ENCODE data around the gene PPP1R2C.

The PPP1R2C gene

DNA sequence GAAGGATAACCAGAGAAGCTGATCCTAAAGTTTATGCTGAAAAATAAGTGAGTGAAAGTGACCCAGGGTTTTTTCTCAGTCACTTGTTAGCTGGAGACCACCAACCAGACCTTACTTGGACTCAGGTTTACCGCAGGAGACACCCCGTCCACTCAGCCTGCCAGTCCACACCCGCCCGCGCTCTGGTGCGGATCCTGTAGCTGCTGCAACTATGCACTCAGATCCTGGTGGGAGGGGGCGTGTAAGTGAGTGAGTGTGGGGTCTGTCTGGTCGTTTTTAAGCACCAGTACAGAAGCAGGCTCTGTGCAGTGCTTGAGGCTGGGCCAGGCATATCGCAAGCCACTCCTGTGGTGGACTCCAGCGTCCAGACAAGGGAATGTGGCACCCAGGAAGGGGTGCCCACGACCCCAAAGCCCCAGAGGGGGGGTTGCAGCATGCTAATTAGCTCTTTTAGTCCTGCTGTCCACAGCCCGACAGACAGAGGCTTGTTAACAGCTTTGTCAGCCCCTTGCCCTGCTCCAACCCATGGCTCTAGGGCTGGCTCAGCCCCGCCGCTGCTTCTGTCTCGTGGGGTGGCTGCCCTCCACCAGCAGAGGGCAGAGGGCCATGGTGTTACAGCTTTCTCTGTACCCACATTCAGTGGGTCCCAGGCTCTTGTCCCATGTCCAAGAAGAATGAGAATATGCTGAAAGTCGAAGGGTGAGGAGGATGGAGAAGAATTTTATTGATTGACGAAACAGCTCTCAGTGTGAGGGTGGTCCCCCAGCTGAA, 40.4 kb upstream of the PPP1R2C start:
- no peak for DNase-seq
- peaks cover 19% of the 10 kb centered on the region for H3K36me3 Mint-ChIP-seq (ENCODE audit: low read depth)
- no peaks in the 10 kb centered on the region for H3K4me1 Mint-ChIP-seq
- TF ChIP-seq, protein P1, sequence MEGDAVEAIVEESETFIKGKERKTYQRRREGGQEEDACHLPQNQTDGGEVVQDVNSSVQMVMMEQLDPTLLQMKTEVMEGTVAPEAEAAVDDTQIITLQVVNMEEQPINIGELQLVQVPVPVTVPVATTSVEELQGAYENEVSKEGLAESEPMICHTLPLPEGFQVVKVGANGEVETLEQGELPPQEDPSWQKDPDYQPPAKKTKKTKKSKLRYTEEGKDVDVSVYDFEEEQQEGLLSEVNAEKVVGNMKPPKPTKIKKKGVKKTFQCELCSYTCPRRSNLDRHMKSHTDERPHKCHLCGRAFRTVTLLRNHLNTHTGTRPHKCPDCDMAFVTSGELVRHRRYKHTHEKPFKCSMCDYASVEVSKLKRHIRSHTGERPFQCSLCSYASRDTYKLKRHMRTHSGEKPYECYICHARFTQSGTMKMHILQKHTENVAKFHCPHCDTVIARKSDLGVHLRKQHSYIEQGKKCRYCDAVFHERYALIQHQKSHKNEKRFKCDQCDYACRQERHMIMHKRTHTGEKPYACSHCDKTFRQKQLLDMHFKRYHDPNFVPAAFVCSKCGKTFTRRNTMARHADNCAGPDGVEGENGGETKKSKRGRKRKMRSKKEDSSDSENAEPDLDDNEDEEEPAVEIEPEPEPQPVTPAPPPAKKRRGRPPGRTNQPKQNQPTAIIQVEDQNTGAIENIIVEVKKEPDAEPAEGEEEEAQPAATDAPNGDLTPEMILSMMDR (IDR thresholded peaks at IDR 0.05) = no peak
- H3K27me3 Mint-ChIP-seq (ENCODE audit: low read depth, poor library complexity) = no peaks in the 10 kb centered on the region
- peaks cover 61% of the 10 kb centered on the region for H3K9me3 Mint-ChIP-seq
- no peak overlapping the region for H3K27ac Mint-ChIP-seq
- no peak overlapping the region for H3K4me3 Mint-ChIP-seq

DNA sequence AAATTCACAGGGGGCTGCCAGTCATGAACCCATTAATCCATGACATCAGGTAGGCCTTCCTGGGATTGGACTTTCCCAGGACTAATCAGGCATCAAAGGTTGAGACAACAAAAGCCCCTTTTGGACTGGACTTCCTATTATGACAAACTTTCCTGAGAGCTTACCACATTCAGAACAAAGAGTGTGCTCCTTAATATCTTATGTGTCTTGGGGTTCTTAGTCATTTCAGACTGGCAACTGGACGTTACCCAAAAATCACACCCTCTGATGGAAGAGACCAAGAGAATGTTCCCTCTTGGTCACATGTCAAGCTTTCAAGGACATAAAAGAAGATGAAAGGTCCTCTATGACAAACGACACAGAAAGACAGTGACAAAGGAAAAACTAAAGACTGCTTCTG, 31.6 kb upstream of the PPP1R2C start:
- Mint-ChIP-seq H3K9me3 (peaks cover 45% of the 10 kb centered on the region), H3K4me3 (no peak overlapping the region), H3K27ac (no peak overlapping the region), H3K27me3 (ENCODE audit: low read depth, poor library complexity) (no peaks in the 10 kb centered on the region), H3K4me1 (peaks cover 16% of the 10 kb centered on the region), H3K36me3 (ENCODE audit: low read depth) (peaks cover 5% of the 10 kb centered on the region)
- DNase-seq = no peak
- TF ChIP-seq, protein P1 (IDR thresholded peaks at IDR 0.05) = no peak

DNA sequence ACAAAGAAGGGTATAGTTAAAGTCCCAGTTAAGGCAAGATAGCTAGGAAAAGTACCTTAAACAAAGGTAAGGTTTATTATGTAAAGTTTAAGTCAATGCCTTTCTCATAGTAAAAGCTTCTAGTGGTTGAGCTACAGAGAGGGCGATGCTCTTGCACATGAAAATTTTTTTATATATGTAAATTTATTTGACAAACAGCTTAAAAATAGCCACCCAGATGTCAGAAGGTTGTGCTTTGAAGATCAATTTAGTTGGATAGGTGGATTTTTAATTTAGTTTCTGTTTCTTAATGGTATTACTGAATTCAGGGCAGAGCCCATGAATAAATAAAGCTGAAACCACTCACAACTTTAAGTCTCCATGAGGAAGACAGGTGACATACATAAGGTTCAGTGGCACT, 29.4 kb upstream of the PPP1R2C start:
- Mint-ChIP-seq H3K36me3 (ENCODE audit: low read depth) (no peaks in the 10 kb centered on the region), H3K27me3 (ENCODE audit: low read depth, poor library complexity) (no peaks in the 10 kb centered on the region), H3K4me1 (peaks cover 16% of the 10 kb centered on the region), H3K27ac (no peak overlapping the region), H3K4me3 (no peak overlapping the region), H3K9me3 (peaks cover 25% of the 10 kb centered on the region)
- TF ChIP-seq, protein P1 (IDR thresholded peaks at IDR 0.05) = no peak
- DNase-seq = no peak

DNA sequence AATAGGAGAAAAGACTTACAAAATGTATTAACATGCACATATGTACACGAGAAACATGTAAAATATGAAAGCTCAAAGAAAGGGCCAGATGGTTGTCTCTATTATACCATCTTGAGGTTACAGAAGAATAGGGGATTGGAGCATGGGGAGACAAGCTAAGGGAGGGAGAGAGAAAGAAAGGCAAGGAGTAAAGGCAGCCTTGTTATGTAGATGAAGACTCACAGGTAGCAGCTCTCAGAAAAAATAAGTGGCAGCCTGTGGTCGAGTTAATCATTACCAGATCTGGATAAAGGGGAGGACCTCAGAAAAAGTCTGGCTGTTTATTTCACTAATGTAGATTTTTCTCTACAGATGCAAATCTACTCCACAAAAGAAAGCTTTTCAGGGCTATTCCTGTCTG, 26.6 kb upstream of the PPP1R2C start:
- H3K36me3 Mint-ChIP-seq (ENCODE audit: low read depth) = no peaks in the 10 kb centered on the region
- TF ChIP-seq, protein P1 (IDR thresholded peaks at IDR 0.05) = no peak
- H3K27ac Mint-ChIP-seq = peak overlapping the region; percentile 36
- H3K27me3 Mint-ChIP-seq (ENCODE audit: low read depth, poor library complexity) = no peaks in the 10 kb centered on the region
- DNase-seq = no peak
- H3K4me1 Mint-ChIP-seq = peaks cover 12% of the 10 kb centered on the region
- H3K4me3 Mint-ChIP-seq = no peak overlapping the region
- H3K9me3 Mint-ChIP-seq = peaks cover 12% of the 10 kb centered on the region

DNA sequence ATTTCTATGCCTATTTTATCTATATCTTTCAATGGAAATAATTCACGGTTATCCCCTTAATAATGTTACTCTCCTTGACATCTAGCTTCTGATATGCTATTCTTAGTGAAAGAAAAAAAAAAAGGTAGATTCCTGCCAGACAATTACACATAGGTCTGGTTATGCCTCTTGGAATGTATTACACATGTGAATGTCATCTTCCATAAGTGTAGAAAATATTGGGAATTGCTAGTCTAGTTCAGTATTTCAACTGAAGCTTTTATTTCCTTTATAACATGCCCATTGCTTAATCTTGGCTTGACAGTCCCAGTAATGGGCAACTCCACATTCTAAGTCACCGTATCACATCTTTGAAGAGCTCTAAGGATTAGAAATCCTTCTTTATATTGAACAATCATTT, 25.4 kb upstream of the PPP1R2C start:
- H3K36me3 Mint-ChIP-seq (ENCODE audit: low read depth) = no peaks in the 10 kb centered on the region
- TF ChIP-seq, protein P1 (IDR thresholded peaks at IDR 0.05) = no peak
- no peak overlapping the region for H3K4me3 Mint-ChIP-seq
- H3K27ac Mint-ChIP-seq = no peak overlapping the region
- peaks cover 3% of the 10 kb centered on the region for H3K27me3 Mint-ChIP-seq (ENCODE audit: low read depth, poor library complexity)
- H3K4me1 Mint-ChIP-seq = peaks cover under 1% of the 10 kb centered on the region
- H3K9me3 Mint-ChIP-seq = peaks cover 12% of the 10 kb centered on the region
- no peak for DNase-seq

Data from nephron progenitor cell (in vitro differentiated cells).